ENCODE results near the gene DCUN1D5.

GRCh38 chr11:103050351-103050750 is 41.6 kb downstream of the DCUN1D5 start:
- TF ChIP-seq CTCF (IDR thresholded peaks at IDR 0.05; ENCODE audit: low read depth, low read length) (no peak), POLR2A (IDR thresholded peaks at IDR 0.05; ENCODE audit: extremely low read depth, insufficient read length) (no peak), MYC (IDR thresholded peaks at IDR 0.05; ENCODE audit: low read depth, low read length) (no peak)

Data from NB4 (cell line).